HG02571 (cell line): ENCODE measurements around the gene FRMPD4.

Source experiments
- ATAC-seq: cut with Tn5 transposase; IDR thresholded peaks from one replicate; pipeline ENCODE4 v1.9.1; 2021; ENCODE audit warnings: mild to moderate bottlenecking, moderate library complexity; ENCODE audit not compliant: unreplicated experiment

Gene FRMPD4

GRCh38 chrX:12711435-12712040 lies 573.3 kb downstream of the FRMPD4 start:
- ATAC-seq: no peak

GRCh38 chrX:12716574-12716973 lies 578.3 kb downstream of the FRMPD4 start:
- no peak for ATAC-seq

DNA sequence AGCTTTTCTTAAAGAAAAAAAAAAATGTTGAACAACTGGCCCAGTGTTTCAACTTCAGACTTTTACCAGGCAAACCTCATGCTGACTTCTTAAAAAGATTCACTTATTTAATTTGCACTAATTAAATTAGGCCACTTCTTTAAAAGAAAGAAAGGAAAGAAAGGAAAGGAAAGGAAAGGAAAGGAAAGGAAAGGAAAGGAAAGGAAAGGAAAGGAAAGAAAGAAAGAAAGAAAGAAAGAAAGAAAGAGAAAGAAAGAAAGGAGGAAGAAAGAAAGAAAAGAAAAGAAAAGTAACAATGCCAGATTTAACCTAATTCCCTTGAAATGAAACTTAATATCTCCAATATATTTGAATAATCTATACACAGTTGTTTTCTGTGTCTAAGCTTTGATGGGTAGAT lies 581.6 kb downstream of the FRMPD4 start:
- no peak for ATAC-seq

GRCh38 chrX:12721042-12721441 lies 582.8 kb downstream of the FRMPD4 start:
- no peak for ATAC-seq

- ATAC-seq: no peak
These were observed 584.0 kb downstream of the FRMPD4 start for GRCh38 chrX:12722314-12722713.

DNA sequence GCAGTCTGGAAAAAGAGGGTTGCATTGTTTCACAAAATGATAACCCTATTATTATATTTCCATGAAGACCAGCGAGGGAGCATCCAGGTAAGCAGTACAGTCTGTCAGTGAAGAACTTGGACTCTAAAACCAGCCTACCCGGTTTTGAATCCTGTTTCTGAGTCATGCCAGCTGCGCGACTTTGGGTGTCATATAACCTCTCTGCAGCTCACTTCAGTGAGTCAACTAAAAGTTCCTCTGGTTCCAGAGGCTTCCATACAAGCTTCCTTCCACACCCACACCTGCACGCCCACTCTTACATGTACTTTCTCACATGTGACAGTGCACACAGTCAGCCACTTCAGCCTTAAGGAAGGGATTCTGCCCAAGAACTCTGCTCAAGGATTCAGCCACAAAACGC lies 603.1 kb downstream of the FRMPD4 start:
- no peak for ATAC-seq

- no peak for ATAC-seq
These were observed 609.2 kb downstream of the FRMPD4 start for GRCh38 chrX:12747433-12747832.

- ATAC-seq: no peak
These were observed 613.6 kb downstream of the FRMPD4 start for GRCh38 chrX:12751887-12752286.

DNA sequence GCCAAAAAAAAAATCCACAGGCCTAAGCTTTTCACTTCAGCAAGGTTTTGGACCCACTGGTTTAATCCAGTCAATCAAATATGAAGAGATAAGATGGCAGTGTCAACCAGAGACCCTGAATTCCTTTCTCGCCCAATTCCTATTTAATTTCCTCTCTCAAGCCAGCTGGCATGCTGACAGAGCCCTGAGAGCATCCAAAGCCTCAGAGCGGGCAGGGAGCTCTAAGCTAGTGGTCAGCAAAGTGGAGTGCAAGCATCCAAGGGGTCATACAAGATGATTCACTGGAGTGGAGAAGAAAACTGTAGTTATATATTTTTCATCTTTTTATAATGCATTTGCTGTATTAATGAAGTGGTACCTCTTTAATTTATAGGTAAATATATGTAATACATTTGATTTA lies 615.1 kb downstream of the FRMPD4 start:
- no peak for ATAC-seq

- no peak for ATAC-seq
These were observed 620.0 kb downstream of the FRMPD4 start for GRCh38 chrX:12758291-12758690.

GRCh38 chrX:12767856-12768255 lies 629.6 kb downstream of the FRMPD4 start:
- no peak for ATAC-seq

- ATAC-seq: no peak
These were observed 630.2 kb downstream of the FRMPD4 start for GRCh38 chrX:12768491-12768890.

DNA sequence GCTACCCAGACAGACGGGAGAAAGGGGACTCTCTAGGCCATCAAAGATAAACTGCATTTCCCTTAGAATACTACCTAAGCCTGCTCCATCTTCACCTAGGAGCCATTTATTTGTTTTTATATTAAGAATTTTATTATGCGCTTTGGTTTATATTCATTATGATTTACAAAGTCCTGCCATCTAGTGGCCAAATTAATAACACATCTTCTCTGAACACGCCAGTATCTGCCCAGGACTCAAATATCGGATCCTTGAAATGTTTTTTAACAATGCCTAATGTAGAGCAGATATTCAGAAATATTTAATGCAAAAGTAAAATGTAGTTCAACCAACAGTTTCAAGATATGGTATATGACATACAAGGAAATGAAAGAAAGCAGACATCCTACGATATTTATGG lies 632.2 kb downstream of the FRMPD4 start:
- ATAC-seq: no peak

- ATAC-seq: peak; percentile 95
These were observed 633.3 kb downstream of the FRMPD4 start for GRCh38 chrX:12771445-12772069.
